DND-41 (cell line): ENCODE results near the gene TRNAU1AP.

Source experiments
- CTCF ChIP-seq: IDR thresholded peaks from 2 replicates; pipeline ENCODE4 v1.5.1; 2012; ENCODE audit warnings: borderline replicate concordance, low read length, moderate library complexity, mild to moderate bottlenecking; ENCODE audit not compliant: poor library complexity, severe bottlenecking; ENCODE audit errors: extremely low read depth
- EZH2 ChIP-seq: IDR thresholded peaks from 3 replicates; pipeline ENCODE4 v1.6.1; 2012; ENCODE audit warnings: borderline replicate concordance, low read depth, mild to moderate bottlenecking, moderate library complexity, low read length, inconsistent platforms; ENCODE audit not compliant: severe bottlenecking

- TF ChIP-seq CTCF (no peak), EZH2 (no peak)
These were observed 34.0 kb upstream of the TRNAU1AP start for GRCh38 chr1:28518745-28519341.
